Forelimb muscle (tissue), 1 donor: ENCODE measurements around the gene MEIOSIN. TPM values are rescaled to one million over a fixed set of nuclear protein-coding genes. Genes with fewer than 3 reads are reported as not detected.
A peak's percentile ranks its signal among the peaks of the same experiment; 100 is the strongest.

Experiments
- DNase-seq: peaks from one replicate; pipeline ENCODE4 v3.0.0-alpha.2; 2013; ENCODE audit warnings: low read depth
- polyA plus RNA-seq: library from polyadenylated mRNA; unstranded; fragments of 120-200 nt; gene quantifications from one replicate; pipeline ENCODE4 v1.2.1, GENCODE V29; 2013; ENCODE audit not compliant: insufficient read length

MEIOSIN gene
- polyA plus RNA-seq, 1 donor = not detected

DNA sequence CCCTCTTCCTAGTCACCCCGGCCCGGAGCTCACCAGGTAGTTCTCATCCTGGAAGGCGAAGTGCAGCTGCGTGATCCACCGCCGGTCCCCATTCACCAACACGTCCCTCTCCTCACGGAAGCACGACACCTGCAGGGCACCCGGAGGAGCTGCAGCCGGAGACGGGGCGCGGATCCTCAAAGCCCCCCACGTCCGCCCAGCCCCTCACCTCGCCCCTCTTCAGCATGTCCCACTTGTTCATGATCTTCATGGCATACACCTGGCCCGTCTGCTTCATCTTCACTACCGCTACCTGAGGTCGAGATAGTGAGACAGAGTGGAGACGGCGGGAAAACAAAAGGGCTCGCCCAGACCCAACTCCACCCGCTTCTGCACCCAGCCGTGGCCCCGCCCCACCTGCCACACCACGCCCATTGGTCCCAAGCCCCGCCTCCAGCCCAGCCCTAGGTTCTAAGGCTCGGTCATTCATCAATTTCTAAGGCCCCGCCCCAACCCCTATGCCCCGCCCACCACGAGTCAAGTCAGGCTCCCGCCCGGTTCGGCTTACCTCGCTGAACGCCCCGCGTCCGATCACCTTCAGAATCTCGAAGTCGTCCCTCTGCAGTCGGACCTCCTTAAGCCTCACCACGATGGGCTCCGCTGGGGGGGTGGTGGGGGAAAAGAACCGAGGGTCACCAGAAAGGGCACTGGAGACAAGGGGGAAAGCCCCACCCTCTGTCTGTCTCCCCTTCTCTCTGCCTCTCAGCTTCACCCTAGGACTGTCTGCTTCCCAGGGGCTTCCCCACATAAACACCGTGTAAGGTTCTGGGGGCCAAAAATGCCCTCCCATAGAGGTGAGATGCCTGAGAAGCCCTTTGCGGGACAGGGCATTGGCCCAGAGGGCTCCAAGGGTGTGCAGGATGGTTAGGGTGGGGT lies 46.2 kb downstream of the MEIOSIN start:
- no peak for DNase-seq

DNA sequence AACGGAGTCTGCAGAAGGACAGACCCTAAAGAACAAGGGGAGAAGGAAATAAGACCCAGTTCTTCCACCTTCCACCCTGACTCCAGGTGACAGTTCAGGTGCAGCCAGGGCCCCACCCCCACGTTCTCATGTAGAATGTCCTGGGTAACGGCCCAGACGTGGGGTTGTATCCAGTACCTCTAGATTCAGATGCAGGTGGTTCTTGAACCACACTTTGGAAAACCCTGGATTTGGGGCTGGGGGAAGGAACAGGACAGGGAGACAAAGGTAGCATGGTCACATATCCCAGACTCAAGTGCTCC lies 46.9 kb downstream of the MEIOSIN start:
- no peak for DNase-seq

DNA sequence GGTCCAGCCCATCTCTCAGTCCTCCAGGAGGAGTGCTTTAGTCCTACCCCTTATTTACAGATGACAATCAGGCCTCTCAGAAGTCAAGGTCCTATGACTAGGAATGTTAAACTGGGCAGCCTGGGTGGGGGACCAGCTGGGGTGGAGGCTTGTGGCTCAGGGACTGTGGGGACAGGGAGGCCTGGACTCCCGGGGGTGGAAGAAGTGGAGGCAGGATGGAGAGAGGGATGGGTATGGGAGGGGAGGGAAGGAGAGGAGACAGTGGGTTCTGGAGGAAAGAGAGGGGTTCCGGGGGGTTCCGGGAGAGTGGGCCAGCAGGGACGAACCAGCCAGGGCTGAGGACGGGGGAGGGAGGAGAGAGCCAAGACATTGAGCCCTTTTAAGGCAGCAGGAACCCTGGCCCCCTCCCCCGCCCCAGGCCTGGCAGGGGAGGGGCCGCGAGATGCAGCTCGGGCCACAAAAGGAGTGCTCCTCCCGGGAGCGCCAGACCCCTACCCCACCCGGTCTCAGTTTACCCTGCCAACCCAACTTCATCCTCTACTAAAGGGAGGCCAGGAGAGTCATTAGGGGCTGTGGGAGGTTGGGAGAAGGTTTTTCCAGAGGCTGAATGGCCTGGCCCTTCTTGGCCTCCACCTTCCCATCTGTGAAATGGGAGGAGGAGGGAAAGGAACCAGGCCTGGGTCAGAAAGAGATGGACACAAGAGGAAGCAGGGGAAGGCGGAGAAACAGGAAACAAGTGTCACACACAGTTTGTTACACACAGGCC lies 47.4 kb downstream of the MEIOSIN start:
- DNase-seq = no peak

DNA sequence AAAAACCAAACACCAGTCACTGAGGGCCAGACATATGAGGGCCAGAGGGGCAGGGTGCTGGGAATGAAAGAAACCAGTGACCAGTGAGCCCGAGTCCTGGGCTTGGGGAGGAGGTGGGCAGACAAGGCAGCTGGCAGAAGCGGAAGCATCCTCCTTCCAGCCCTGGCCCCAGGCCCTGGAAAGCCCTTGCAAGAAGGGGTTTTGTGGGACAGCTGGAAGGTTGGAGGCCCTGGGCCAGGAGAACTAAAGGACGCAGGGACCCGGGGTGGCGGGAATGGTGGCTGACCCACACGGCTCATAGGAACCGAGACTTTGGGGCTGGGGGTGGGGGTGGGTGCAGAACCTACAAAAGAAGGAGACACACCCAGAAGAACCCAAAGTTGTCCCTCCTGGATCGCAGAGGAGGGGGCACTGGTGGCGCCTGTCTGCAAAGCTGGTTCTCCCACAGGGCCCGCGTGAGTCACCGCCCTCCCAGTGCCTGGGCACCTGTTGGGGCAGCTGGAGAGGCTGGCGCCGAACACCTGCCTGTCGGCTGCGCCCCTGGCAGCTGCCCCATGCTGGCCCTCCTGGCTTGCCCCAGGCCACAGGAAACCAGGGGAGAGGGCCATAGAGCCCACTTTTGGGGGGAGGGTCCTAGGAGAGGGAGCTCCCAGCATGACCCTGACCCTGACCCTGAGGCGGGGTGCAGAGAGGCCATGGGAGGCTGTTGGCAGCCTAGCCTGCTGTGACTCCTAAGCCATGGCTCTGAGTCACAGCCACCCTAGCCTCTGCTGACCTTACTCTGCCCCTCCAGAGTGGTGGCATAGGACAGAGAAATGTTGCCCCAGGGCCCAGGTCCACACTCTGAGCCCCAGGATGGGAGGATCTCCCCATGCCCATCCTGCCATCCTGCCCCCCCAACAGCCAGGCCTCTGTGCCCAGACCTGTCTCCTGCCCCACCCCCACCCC lies 48.2 kb downstream of the MEIOSIN start:
- DNase-seq = no peak

- DNase-seq = no peak
These were observed 49.0 kb downstream of the MEIOSIN start, which contains the start of gene DMPK for GRCh38 chr19:45782162-45782691. Gene DMPK, minus strand, starts transcription at chr19:45782490. Its CDS starts 138 bp downstream, at chr19:45782352.

DNA sequence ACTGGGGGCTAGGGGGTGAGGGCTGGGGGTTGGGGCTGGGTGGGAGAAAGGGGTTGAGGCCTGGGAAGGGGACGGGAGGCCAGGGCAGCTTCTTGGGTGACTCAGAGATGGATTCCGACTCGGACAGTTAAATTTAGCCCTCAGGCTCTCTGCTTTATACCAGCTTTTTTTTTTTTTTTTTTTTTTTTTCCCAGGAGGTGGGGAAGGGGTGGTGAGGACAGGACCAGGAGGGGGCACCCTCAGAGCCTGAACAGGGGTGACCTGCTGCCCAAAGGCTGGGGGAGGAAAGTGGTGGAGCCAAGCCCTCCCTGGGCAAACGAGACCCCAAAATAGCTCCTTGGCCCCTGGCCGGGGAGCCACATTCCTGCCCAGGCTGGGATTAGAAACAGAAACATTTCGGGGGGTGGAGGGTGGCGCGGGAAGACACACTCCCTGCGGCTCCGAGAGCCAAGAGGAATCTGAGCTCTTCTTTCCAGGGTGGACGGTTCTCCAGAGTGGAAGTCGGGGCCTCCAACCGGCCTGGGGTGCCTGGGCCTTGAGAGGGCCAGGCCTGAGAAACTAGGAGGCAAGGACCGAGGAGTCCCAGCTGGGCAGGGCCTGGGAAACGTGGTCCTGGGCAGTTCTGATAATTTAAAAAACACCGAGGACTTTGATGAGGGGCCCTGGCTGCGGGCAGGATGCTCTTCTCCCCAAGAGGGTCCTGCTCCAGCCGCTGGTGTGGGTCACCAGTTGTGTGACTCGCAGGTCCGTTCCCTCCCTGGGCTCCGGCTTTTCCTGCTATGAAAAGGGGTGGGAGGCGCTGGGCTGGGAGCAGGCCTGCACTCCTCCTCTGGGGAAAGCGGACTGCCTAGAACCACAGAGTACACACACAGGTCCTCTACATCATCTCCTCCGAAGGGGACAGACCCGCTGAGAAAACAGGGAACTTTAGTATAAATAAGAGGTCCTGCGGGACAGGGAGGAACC lies 49.9 kb downstream of the MEIOSIN start:
- DNase-seq = no peak

- no peak for DNase-seq
These were observed 50.9 kb downstream of the MEIOSIN start for GRCh38 chr19:45784096-45784495.

DNA sequence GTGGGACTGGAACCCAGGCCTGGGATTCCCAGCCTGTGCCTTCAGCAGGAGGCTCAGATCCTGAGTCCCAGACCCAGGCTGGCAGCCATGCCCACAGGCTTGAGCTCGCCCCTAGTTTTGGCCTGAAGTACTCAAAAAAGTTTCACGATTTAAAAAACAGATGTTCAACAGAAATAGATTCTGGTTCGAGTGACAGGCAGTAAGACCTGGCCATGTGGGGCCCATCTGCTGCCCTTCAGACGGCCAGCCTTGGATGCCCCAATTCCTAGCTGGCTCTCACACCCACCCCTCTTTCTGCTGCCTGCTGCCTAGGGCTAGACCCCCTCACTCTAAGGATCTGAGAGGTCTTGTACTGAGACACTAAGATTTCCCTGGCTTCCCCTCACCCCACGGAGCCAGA lies 51.9 kb downstream of the MEIOSIN start:
- DNase-seq = no peak

DNA sequence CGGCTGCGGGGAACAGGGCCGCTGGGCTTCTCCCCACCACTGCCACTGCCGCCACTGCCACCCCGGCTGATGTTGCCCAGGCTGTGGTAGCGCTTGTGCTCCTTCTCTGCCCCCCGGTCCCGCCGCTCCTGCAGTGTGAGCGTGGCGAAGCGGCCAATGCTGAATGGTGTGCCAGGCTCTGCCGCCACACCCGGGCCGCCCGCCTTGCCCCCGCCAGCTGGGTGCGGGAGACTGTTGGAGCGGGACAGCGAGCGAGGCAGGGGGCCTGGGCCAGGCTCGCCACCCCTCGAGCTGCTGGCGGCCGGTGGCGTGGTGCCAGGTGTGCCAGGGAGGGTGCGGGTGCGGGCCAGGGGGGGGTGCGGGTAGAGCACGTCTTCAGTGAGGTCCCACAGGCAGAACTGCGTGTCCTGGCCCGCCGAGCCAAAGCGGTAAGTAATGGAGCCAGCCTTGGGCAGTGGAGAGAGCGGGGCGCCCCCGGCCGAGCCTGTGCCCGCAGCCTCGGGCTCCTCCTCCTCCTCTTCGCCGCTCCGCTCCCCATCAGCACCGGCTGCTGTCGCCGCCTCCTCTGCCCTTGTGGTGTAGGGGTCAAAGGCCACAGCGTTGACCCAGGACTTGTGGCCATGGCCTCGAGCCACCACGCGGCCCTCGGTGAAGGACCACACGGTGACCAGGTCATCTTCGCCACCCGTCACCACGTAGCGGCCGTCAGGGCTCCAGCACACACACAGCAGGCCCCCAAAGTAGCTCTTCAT lies 52.7 kb downstream of the MEIOSIN start:
- no peak for DNase-seq

GRCh38 chr19:45786533-45786894 lies 53.3 kb downstream of the MEIOSIN start:
- DNase-seq = no peak

DNA sequence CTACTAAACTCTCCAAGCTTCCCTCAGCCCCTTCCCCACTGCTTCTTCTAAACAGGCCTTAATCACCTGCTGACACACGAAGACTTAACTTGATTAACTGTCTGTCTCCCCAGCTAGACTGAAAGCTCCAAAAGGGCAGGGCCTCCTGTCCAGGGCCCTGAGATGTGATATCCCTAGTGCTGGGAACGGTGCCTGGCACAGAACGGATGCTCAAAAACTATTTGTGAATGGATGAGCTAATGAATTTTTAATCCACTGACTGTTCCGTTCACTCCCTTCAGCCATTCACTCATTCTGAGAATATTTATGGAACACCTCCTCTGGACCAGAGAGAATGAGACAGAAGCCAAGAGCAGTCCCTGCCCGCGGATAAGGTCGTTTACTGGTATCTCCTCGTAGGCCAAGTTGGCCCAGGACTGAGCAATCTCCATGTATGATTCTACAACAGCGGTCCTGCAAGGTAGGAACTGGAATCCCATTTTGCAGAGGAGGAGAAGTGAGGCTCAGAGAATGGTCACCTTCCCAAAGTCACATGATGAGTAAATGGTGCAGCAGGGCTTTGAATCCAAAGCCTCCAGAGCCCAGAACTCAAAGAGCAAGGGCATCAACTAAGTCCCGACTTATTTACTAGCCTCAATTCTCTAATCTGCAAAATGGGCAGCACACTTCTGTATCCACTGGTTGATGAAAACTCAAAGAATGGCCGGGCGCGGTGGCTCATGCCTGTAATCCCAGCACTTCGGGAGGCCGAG lies 56.0 kb downstream of the MEIOSIN start:
- no peak for DNase-seq

DNA sequence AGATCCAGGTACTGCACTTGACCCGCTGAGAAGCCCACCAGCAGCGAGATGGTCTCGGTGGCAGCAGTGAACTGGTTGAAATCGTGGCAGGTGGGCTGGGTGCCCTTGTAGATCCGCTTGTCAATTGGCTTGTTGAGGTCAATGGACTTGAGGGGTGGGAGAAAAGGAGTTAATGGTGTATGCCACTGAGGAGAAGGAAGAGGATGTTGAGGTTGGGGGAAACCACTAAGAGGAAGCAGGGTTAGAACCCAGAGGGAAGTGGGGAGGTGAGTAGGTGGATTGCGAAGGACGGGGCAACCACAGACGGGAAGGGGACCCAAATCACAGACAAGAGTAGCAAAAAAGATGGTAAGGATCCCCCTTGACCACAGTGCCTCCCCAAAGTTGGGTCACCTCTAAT lies 57.7 kb downstream of the MEIOSIN start:
- DNase-seq = no peak

DNA sequence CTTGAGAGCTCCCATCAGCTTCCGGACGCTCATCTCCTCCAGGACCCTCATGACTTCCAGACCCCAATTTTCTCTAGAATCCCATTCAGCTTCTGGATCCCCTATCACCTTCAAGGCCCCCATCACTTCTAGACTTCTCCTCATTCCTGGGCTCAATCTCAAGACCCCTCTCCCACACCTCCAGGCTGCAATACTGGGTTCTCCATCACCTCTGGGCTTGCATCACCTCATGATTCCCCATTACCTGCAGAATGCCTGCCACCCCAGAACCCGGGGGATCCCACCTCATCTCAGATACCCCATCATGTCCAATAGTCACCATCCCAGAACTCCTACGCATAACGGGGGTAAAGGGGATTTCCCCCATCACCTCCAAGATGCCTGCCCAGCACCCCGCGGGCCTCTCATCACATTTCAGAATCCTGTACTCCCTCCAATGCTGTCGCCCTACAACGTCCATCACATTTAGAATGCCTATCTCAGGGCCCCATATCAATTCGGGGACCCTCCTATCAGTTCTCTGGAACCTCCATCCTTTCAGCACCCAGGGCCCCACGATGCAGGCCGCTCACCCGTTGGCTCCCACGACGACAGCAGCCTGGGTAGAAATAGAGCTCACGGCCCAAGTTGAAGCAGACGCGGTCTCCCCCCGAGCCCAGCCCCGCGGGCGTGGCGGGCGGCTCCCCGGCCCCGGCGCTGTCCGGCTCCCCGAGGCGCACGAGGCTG lies 58.7 kb downstream of the MEIOSIN start:
- no peak for DNase-seq

- DNase-seq = peak; percentile 95
These were observed 59.4 kb downstream of the MEIOSIN start, which contains the start of gene DMWD for GRCh38 chr19:45792470-45793177. Gene DMWD, minus strand, starts transcription at chr19:45792845. Its CDS starts 89 bp downstream, at chr19:45792756.

- DNase-seq = no peak
These were observed 59.9 kb downstream of the MEIOSIN start for GRCh38 chr19:45793178-45793564.

GRCh38 chr19:45793876-45794275 lies 60.6 kb downstream of the MEIOSIN start:
- DNase-seq = no peak

DNA sequence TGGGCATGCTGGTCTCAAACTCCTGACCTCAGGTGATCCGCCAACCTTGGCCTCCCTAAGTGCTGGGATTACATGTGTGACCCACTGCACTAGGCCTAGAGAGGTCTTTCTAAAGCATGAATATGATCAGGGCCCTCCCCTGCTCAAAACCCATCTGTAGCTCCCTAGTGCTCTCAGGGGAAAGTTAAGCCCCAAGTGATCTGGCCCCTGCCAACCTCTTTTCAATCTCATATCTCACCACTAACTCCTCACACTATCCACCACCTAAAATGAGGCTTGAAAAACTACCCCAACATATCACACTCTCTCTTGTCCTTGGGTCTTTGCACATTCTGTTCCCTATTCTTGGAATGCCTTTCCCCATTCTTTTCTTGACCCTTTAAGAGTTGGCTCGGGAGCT lies 61.4 kb downstream of the MEIOSIN start:
- DNase-seq = no peak
